PC-3 (cell line): ENCODE data around the gene ALCAM. TPM values are rescaled to one million over a fixed set of nuclear protein-coding genes. Genes with fewer than 3 reads are reported as not detected.

Experiments
- ATAC-seq: fragments of 200-7000 bp; cut with Tn5 transposase; 2 replicates; pipeline ENCODE4 v1.9.1; 2020; ENCODE audit warnings: mild to moderate bottlenecking, moderate library complexity
- BruUV-seq: library from RNA; stranded (reverse); fragments of 400-500 nt; replicated peaks from 2 replicates; lab custom pipeline; 2021; lab: Mats Ljungman, UMichigan
- CTCF ChIA-PET: fragments of 300-600 bp; sonication (Branson Sonifier 250); formaldehyde crosslinking; loops from one replicate; lab custom pipeline; 2022; ENCODE audit warnings: antibody characterized with exemption; lab: Charles Lee
- POLR2A ChIA-PET: fragments of 300-600 bp; sonication (Branson Sonifier 250); formaldehyde crosslinking; loops from one replicate; lab custom pipeline; 2022; ENCODE audit warnings: antibody characterized with exemption; ENCODE audit not compliant: unreplicated experiment; lab: Charles Lee
- DNase-seq: peaks from one replicate; pipeline ENCODE4 v3.0.0-alpha.2; 2015
- H2AFZ ChIP-seq: fragments of 300-600 bp; sonication (generic); 2 replicates; pipeline ENCODE4 v1.6.0; 2016; ENCODE audit warnings: antibody characterized with exemption, low read length
- H3F3A ChIP-seq: fragments of 300-600 bp; sonication (generic); one replicate; pipeline ENCODE4 v1.6.0; 2017; ENCODE audit warnings: antibody characterized with exemption, low read length, control low read depth, mild to moderate bottlenecking; ENCODE audit not compliant: unreplicated experiment
- H3K27ac ChIP-seq: fragments of 300-600 bp; sonication (generic); 2 replicates; pipeline ENCODE4 v1.5.1; 2016; ENCODE audit warnings: mild to moderate bottlenecking, low read length
- H3K27me3 ChIP-seq: fragments of 300-600 bp; sonication (generic); 2 replicates; pipeline ENCODE4 v1.6.1; 2016; ENCODE audit warnings: low read length, mixed read lengths
- H3K36me3 ChIP-seq: fragments of 300-600 bp; sonication (generic); 2 replicates; pipeline ENCODE4 v1.6.1; 2016; ENCODE audit warnings: low read depth, mixed run types, low read length, mixed read lengths
- H3K4me1 ChIP-seq: fragments of 300-600 bp; sonication (generic); 2 replicates; pipeline ENCODE4 v1.5.1; 2016; ENCODE audit warnings: low read length; ENCODE audit not compliant: insufficient read depth
- H3K4me2 ChIP-seq: fragments of 300-600 bp; sonication (generic); 2 replicates; pipeline ENCODE4 v1.6.0; 2016; ENCODE audit warnings: low read length
- H3K4me3 ChIP-seq: fragments of 300-600 bp; sonication (generic); 2 replicates; pipeline ENCODE4 v1.5.1; 2016; ENCODE audit warnings: mild to moderate bottlenecking, low read length, mixed read lengths
- H3K79me2 ChIP-seq: fragments of 300-600 bp; sonication (generic); 2 replicates; pipeline ENCODE4 v1.6.1; 2017; ENCODE audit warnings: low read length, mixed read lengths
- H3K9ac ChIP-seq: fragments of 300-600 bp; sonication (generic); 2 replicates; pipeline ENCODE4 v1.6.0; 2016; ENCODE audit warnings: mild to moderate bottlenecking, low read length
- H3K9me2 ChIP-seq: fragments of 300-600 bp; sonication (generic); replicated peaks from 2 replicates; pipeline ENCODE4 v1.6.1; 2016; ENCODE audit warnings: mixed run types, low read length, mixed read lengths
- H3K9me3 ChIP-seq: fragments of 300-600 bp; sonication (generic); 2 replicates; pipeline ENCODE4 v1.6.1; 2016; ENCODE audit warnings: low read length, mixed read lengths
- H4K20me1 ChIP-seq: fragments of 300-600 bp; sonication (generic); 2 replicates; pipeline ENCODE4 v1.6.1; 2016; ENCODE audit warnings: low read length, mixed read lengths
- CTCF ChIP-seq: fragments of 300-600 bp; sonication (generic); conservative IDR thresholded peaks from 2 replicates; pipeline ENCODE4 v1.5.1; 2017; ENCODE audit warnings: antibody characterized with exemption, low read depth, mild to moderate bottlenecking, low read length
- EZH2 ChIP-seq: fragments of 300-600 bp; sonication (generic); IDR thresholded peaks from one replicate; pipeline ENCODE4 v1.6.1; 2017; ENCODE audit warnings: antibody characterized with exemption, mild to moderate bottlenecking, low read length; ENCODE audit not compliant: unreplicated experiment
- EZH2phosphoT487 ChIP-seq: fragments of 300-600 bp; sonication (generic); IDR thresholded peaks from 2 replicates; pipeline ENCODE4 v1.6.1; 2018; ENCODE audit warnings: mild to moderate bottlenecking, antibody characterized with exemption, low read length, borderline replicate concordance
- intact Hi-C: fragments of 100-400 bp; cut with micrococcal nuclease; formaldehyde crosslinking; loops from 2 replicates; pipeline ENCODE4 v1.9.0; 2023
- total RNA-seq: library from RNA; depleted of rRNA; stranded (reverse); fragments of >200 nt; gene quantifications from 2 replicates; pipeline ENCODE4 v1.2.3, GENCODE V29; 2014

ALCAM gene
- total RNA-seq, 1 experiment from 2014 or later = 169 TPM

DNA sequence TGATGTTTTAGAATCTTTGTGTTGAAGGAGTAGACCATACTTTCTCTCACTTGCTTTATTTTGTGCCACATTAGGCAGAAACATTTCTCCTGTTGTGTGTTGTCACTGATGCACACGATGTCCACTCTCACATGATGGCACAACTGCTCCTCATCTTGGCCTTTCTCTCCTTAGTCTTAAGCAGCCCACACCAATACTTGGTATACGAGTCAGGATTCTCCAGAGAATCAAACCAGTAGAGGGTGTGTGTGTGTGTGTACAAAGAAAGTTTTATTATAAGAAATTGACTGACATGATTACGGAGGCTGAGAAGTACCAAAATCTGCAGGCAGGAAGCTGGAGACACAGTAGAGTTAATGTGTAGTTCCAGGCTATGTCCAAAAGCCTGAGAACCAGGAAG lies 187.1 kb downstream of the ALCAM start:
- Histone ChIP-seq H4K20me1 (no peaks in the 10 kb centered on the region), H3K9me2 (no peaks in the 10 kb centered on the region), H3K9ac (no peak overlapping the region), H3K79me2 (no peaks in the 10 kb centered on the region), H3K27ac (no peak overlapping the region), H3K27me3 (no peaks in the 10 kb centered on the region), H3K4me1 (no peaks in the 10 kb centered on the region), H3F3A (no peaks in the 10 kb centered on the region), H3K4me3 (no peak overlapping the region), H3K36me3 (peaks cover 57% of the 10 kb centered on the region), H2AFZ (no peak overlapping the region), H3K9me3 (no peaks in the 10 kb centered on the region), H3K4me2 (no peak overlapping the region)
- ATAC-seq (peak; percentile 27; the same call in 1 of the 2 replicates), DNase-seq (peak; percentile 28)
- POLR2A ChIA-PET = no interaction called here
- BruUV-seq = no TSS peak
- intact Hi-C loops = no loop called here
- CTCF ChIA-PET = no interaction called here
- TF ChIP-seq CTCF (no peak), EZH2phosphoT487 (no peak), EZH2 (no peak)

GRCh38 chr3:105555206-105555605 lies 188.5 kb downstream of the ALCAM start:
- Histone ChIP-seq H3K27me3 (no peaks in the 10 kb centered on the region), H3F3A (no peaks in the 10 kb centered on the region), H3K79me2 (no peaks in the 10 kb centered on the region), H3K4me3 (no peak overlapping the region), H3K4me1 (no peaks in the 10 kb centered on the region), H3K9me3 (no peaks in the 10 kb centered on the region), H2AFZ (no peak overlapping the region), H3K9me2 (no peaks in the 10 kb centered on the region), H3K9ac (no peak overlapping the region), H3K36me3 (peaks cover 52% of the 10 kb centered on the region), H3K27ac (no peak overlapping the region), H4K20me1 (no peaks in the 10 kb centered on the region), H3K4me2 (no peak overlapping the region)
- no peak for ATAC-seq
- ChIA-PET POLR2A (no interaction called here), CTCF (interaction anchor here (0.6 kb wide), 1 partner anchor 145 kb away, joined by 5 read pairs; no protein-coding TSS in a partner anchor)
- intact Hi-C loops = no loop called here
- no TSS peak for BruUV-seq
- TF ChIP-seq EZH2 (no peak), CTCF (no peak), EZH2phosphoT487 (no peak)
- DNase-seq = no peak

GRCh38 chr3:105559856-105560255 lies 193.1 kb downstream of the ALCAM start:
- Histone ChIP-seq H3K9me2 (no peaks in the 10 kb centered on the region), H3K4me1 (no peaks in the 10 kb centered on the region), H3K79me2 (no peaks in the 10 kb centered on the region), H3K36me3 (peaks cover 9% of the 10 kb centered on the region; the same call in 1 of the 2 replicates), H3K27me3 (no peaks in the 10 kb centered on the region), H4K20me1 (no peaks in the 10 kb centered on the region), H3K9ac (no peak overlapping the region), H3F3A (no peaks in the 10 kb centered on the region), H3K27ac (no peak overlapping the region), H3K4me3 (no peak overlapping the region), H2AFZ (no peak overlapping the region), H3K4me2 (no peak overlapping the region), H3K9me3 (no peaks in the 10 kb centered on the region)
- ATAC-seq (no peak), DNase-seq (no peak)
- intact Hi-C loops = no loop called here
- POLR2A ChIA-PET = no interaction called here
- CTCF ChIA-PET = no interaction called here
- TF ChIP-seq EZH2phosphoT487 = no peak
- TF ChIP-seq EZH2 = no peak
- no peak for TF ChIP-seq CTCF
- no TSS peak for BruUV-seq
